H1 (cell line): ENCODE measurements around the gene CD72.

ENCODE experiments used
- CEBPB ChIP-seq: IDR thresholded peaks from 2 replicates; pipeline ENCODE4 v1.6.1; 2012; ENCODE audit warnings: low read depth, low read length
- CREB1 ChIP-seq: IDR thresholded peaks from 2 replicates; pipeline ENCODE4 v1.6.1; 2012; ENCODE audit warnings: inconsistent platforms
- POLR2A ChIP-seq, 2 experiments: IDR thresholded peaks; 1 replicate in 1 of 2; 2 replicates in 1 of 2; pipeline ENCODE4 v1.6.1; 2011; ENCODE audit warnings: low read depth in 2 of 2, low read length in 2 of 2, mild to moderate bottlenecking in 2 of 2; ENCODE audit errors: control extremely low read depth in 1 of 2
- TF ChIP-seq, protein P1 (sequence below): IDR thresholded peaks from 2 replicates; pipeline ENCODE4 v1.6.1; 2012; ENCODE audit warnings: inconsistent platforms
- TF ChIP-seq, protein P2 (sequence below), 3 experiments: IDR thresholded peaks; 1 replicate in 2 of 3; 2 replicates in 1 of 3; pipeline versions ENCODE4 v1.5.1 to v1.6.1; 2011; ENCODE audit warnings: low read length in 3 of 3, mild to moderate bottlenecking in 3 of 3, inconsistent platforms in 2 of 3, low read depth in 1 of 3, moderate library complexity in 1 of 3; ENCODE audit not compliant: insufficient read depth in 1 of 3; ENCODE audit errors: control extremely low read depth in 1 of 3

DNA sequence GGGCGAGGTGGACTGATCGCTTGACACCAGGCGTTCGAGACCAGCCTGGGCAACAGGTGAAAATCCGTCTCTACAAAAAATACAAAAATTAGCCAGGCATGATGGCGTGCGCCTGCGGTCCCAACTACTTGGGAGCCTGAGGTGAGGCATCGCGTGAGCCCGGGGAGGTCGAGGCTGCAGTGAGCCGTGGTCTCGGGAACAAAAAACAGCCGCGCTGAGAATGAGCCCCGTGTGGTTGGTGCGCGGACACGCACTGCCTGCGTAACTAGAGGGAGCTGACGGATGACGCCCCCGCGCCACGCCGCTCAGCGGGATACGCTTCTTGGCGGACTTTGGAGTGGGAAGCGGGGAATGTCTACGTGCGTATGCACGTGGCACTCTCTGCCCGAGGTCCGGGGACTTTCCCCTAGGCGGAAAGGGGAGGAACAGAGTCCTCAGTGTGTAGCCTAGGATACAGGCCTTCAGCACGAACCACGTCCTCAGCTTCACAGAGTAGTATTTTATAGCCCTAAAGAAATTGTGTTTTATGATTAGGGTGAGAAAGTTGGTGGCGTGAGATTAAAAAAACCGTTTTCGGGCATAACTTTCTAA lies 39.4 kb upstream of the CD72 start, which contains the start of gene RMRP:
- TF ChIP-seq, protein P1, sequence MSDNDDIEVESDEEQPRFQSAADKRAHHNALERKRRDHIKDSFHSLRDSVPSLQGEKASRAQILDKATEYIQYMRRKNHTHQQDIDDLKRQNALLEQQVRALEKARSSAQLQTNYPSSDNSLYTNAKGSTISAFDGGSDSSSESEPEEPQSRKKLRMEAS = peak; percentile 99
- TF ChIP-seq POLR2A (IDR thresholded peaks at IDR 0.05; ENCODE audit: control extremely low read depth in 1 of 2, low read depth in 2 of 2, low read length in 2 of 2) (peak in 1 of 2 experiments; percentile 32; a peak in 2 of 3 replicates), CEBPB (peak; percentile 41; the same call in 1 of the 2 replicates), CREB1 (peak; percentile 92)
- TF ChIP-seq, protein P2, sequence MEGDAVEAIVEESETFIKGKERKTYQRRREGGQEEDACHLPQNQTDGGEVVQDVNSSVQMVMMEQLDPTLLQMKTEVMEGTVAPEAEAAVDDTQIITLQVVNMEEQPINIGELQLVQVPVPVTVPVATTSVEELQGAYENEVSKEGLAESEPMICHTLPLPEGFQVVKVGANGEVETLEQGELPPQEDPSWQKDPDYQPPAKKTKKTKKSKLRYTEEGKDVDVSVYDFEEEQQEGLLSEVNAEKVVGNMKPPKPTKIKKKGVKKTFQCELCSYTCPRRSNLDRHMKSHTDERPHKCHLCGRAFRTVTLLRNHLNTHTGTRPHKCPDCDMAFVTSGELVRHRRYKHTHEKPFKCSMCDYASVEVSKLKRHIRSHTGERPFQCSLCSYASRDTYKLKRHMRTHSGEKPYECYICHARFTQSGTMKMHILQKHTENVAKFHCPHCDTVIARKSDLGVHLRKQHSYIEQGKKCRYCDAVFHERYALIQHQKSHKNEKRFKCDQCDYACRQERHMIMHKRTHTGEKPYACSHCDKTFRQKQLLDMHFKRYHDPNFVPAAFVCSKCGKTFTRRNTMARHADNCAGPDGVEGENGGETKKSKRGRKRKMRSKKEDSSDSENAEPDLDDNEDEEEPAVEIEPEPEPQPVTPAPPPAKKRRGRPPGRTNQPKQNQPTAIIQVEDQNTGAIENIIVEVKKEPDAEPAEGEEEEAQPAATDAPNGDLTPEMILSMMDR (IDR thresholded peaks at IDR 0.05; ENCODE audit: control extremely low read depth in 1 of 3, insufficient read depth in 1 of 3, low read depth in 1 of 3, low read length in 3 of 3) = peak in 2 of 3 experiments; percentile 4 to 8; a peak in 1 of 4 replicates
